Endothelial cell of umbilical vein (primary cell): ENCODE measurements around the gene DENND4A. TPM values are rescaled to one million over a fixed set of nuclear protein-coding genes. Genes with fewer than 3 reads are reported as not detected.

ENCODE experiments used
- BruUV-seq: library from RNA; stranded (reverse); fragments of 400-500 nt; replicated peaks from 2 replicates; lab custom pipeline; 2021; lab: Mats Ljungman, UMichigan
- CTCF ChIA-PET: fragments of 300-600, 350-600 bp; sonication (Branson Sonifier 250); formaldehyde crosslinking; loops from one replicate; lab custom pipeline; 2021; ENCODE audit warnings: antibody characterized with exemption, inconsistent platforms; lab: Charles Lee
- POLR2A ChIA-PET: fragments of 300-600, 350-600 bp; sonication (Branson Sonifier 250); formaldehyde crosslinking; loops from one replicate; lab custom pipeline; 2021; ENCODE audit warnings: antibody characterized with exemption, inconsistent platforms; lab: Charles Lee
- DNase-seq: peaks from one replicate; pipeline ENCODE4 v3.0.0-alpha.2; 2011; ENCODE audit warnings: low read depth, low spot score
- FAIRE-seq: peaks from 2 replicates; lab custom pipeline; 2011; peaks lifted over from hg19 to GRCh38; lab: Jason Lieb, UNC
- H2AFZ ChIP-seq: 2 replicates; pipeline ENCODE4 v1.6.0; 2012; ENCODE audit warnings: low read depth, low read length, control low read depth, inconsistent platforms
- H3K27ac ChIP-seq: 2 replicates; pipeline ENCODE4 v1.5.1; 2011; ENCODE audit warnings: low read depth, mild to moderate bottlenecking, control low read depth, low read length, moderate library complexity; ENCODE audit not compliant: insufficient read depth
- H3K27me3 ChIP-seq, 2 experiments: 2 replicates each; pipeline versions ENCODE4 v1.6.0 to v1.6.1; 2011; ENCODE audit warnings: low read length in 2 of 2, mixed read lengths in 1 of 2; ENCODE audit not compliant: control insufficient read depth in 2 of 2, insufficient read depth in 2 of 2
- H3K36me3 ChIP-seq, 2 experiments: 2 replicates in 1 of 2; 3 replicates in 1 of 2; pipeline ENCODE4 v1.5.1; 2011; ENCODE audit warnings: low read length in 2 of 2, mild to moderate bottlenecking in 1 of 2, moderate library complexity in 1 of 2; ENCODE audit not compliant: control insufficient read depth in 2 of 2, insufficient read depth in 2 of 2; ENCODE audit errors: extremely low read depth in 1 of 2
- H3K4me1 ChIP-seq: 3 replicates; pipeline ENCODE4 v1.5.1; 2011; ENCODE audit warnings: mild to moderate bottlenecking, low read length; ENCODE audit not compliant: control insufficient read depth, insufficient read depth; ENCODE audit errors: extremely low read depth
- H3K4me2 ChIP-seq: 2 replicates; pipeline ENCODE4 v1.6.1; 2011; ENCODE audit warnings: low read length, control low read depth, mixed read lengths; ENCODE audit not compliant: insufficient read depth
- H3K4me3 ChIP-seq, 3 experiments: fragments of 200-600 bp in 1 of 3; sonication (generic), shearing (Covaris generic) in 1 of 3; replicated peaks in 1 of 3; 2 replicates each; pipeline ENCODE4 v1.5.1; 2011 to 2016; ENCODE audit warnings: control low read depth in 3 of 3, low read length in 3 of 3, mild to moderate bottlenecking in 2 of 3, inconsistent platforms in 1 of 3, low read depth in 1 of 3, moderate library complexity in 1 of 3; ENCODE audit not compliant: insufficient read depth in 1 of 3
- H3K79me2 ChIP-seq: 2 replicates; pipeline ENCODE4 v1.6.0; 2012; ENCODE audit warnings: low read length, inconsistent platforms; ENCODE audit not compliant: control insufficient read depth, insufficient read depth
- H3K9ac ChIP-seq: replicated peaks from 2 replicates; pipeline ENCODE3; 2011; ENCODE audit warnings: low read length, control low read depth; ENCODE audit not compliant: insufficient read depth; ENCODE audit errors: extremely low read depth
- H3K9me1 ChIP-seq: replicated peaks from 3 replicates; pipeline ENCODE4 v1.6.0; 2011; ENCODE audit warnings: mild to moderate bottlenecking, low read length; ENCODE audit not compliant: control insufficient read depth, insufficient read depth; ENCODE audit errors: extremely low read depth
- H3K9me3 ChIP-seq: replicated peaks from 2 replicates; pipeline ENCODE4 v1.5.1; 2012; ENCODE audit warnings: low read length, inconsistent platforms; ENCODE audit not compliant: control insufficient read depth, insufficient read depth
- H4K20me1 ChIP-seq: replicated peaks from 2 replicates; pipeline ENCODE3; 2011; ENCODE audit warnings: mild to moderate bottlenecking, low read length; ENCODE audit not compliant: control insufficient read depth, insufficient read depth; ENCODE audit errors: extremely low read depth
- CTCF ChIP-seq, 2 donors: IDR thresholded peaks; 1 replicate in 1 of 2; 2 replicates in 1 of 2; pipeline ENCODE4 v1.5.1; 2011; ENCODE audit warnings: low read length in 2 of 2, mild to moderate bottlenecking in 2 of 2, moderate library complexity in 2 of 2, control low read depth in 1 of 2, inconsistent platforms in 1 of 2, low read depth in 1 of 2; ENCODE audit not compliant: insufficient read depth in 1 of 2; ENCODE audit errors: extremely low read depth in 1 of 2
- EZH2 ChIP-seq: IDR thresholded peaks from 2 replicates; pipeline ENCODE4 v1.6.1; 2012; ENCODE audit warnings: borderline replicate concordance, low read depth, mild to moderate bottlenecking, moderate library complexity, low read length, inconsistent platforms; ENCODE audit not compliant: severe bottlenecking
- GATA2 ChIP-seq: IDR thresholded peaks from 2 replicates; pipeline ENCODE4 v1.7.0; 2011; ENCODE audit warnings: low read depth, mild to moderate bottlenecking, moderate library complexity, mixed read lengths, low read length; ENCODE audit not compliant: insufficient read length, insufficient read depth
- JUN ChIP-seq: IDR thresholded peaks from 2 replicates; pipeline ENCODE4 v1.6.1; 2011; ENCODE audit warnings: borderline replicate concordance, low read depth; ENCODE audit not compliant: insufficient read length, insufficient read depth
- MYC ChIP-seq: IDR thresholded peaks from one replicate; pipeline ENCODE4 v1.6.1; 2011; ENCODE audit warnings: mild to moderate bottlenecking, low read depth, low read length
- POLR2A ChIP-seq: IDR thresholded peaks from 2 replicates; pipeline ENCODE4 v1.6.1; 2012; ENCODE audit warnings: low read depth, mild to moderate bottlenecking, control low read depth, low read length
- POLR2AphosphoS5 ChIP-seq: IDR thresholded peaks from 2 replicates; pipeline ENCODE4 v1.6.1; 2012; ENCODE audit warnings: low read depth, mild to moderate bottlenecking, control low read depth, low read length, moderate library complexity; ENCODE audit not compliant: insufficient read depth
- dilution Hi-C: fragments of 300-500 bp; cut with MboI; formaldehyde crosslinking; loops from one replicate; pipeline ENCODE4 v1.15.0; 2019; ENCODE audit warnings: low sequenced_read_pairs; ENCODE audit not compliant: extremely low pct_ligation_motif_present
- intact Hi-C: fragments of 100-400 bp; cut with micrococcal nuclease; formaldehyde crosslinking; loops from one replicate; pipeline ENCODE4 v1.10.0; 2022
- polyA plus RNA-seq, 4 experiments: library from polyadenylated mRNA; depleted of rRNA in 3 of 4; stranded (reverse) in 3 of 4; unstranded in 1 of 4; fragments of >200 nt; gene quantifications; 2 replicates each; pipeline versions ENCODE4 v1.2.1 to v1.2.3, GENCODE V29; 2011 to 2012; ENCODE audit warnings: missing spikeins in 1 of 4
- total RNA-seq: library from RNA; stranded (reverse); gene quantifications from 2 replicates; pipeline ENCODE4 v1.2.3, GENCODE V29; 2021

The DENND4A gene
- total and polyA plus RNA-seq, 2 donors (not counting 3 experiments of a cell fraction or from before 2014, with no cell fraction given) = 5.7 to 22.2 TPM

GRCh38 chr15:65791335-65792137 lies 557 bp downstream of the DENND4A start:
- H3K9ac ChIP-seq = peak overlapping the region; percentile 73
- peak overlapping the region; percentile 91 for H3K4me2 ChIP-seq
- FAIRE-seq = no peak
- dilution Hi-C loops (no loop called here), intact Hi-C loops (loop anchor here (1.0 to 5.0 kb wide), 4 partner anchors 28 to 78 kb away; partner anchors contain the start of gene RAB11A)
- H3K36me3 ChIP-seq = no peaks in the 10 kb centered on the region
- H3K4me1 ChIP-seq = peaks cover 42% of the 10 kb centered on the region
- no peaks in the 10 kb centered on the region for H3K9me1 ChIP-seq
- CTCF ChIA-PET = interaction anchor here (0.6 to 4.3 kb wide), 9 partner anchors 8 to 77 kb away, joined by 3 to 29 read pairs (median 5); partner anchors contain the start of gene RAB11A
- no peaks in the 10 kb centered on the region for H4K20me1 ChIP-seq
- POLR2A ChIA-PET = interaction anchor here (1.0 kb wide), 2 partner anchors 8 to 41 kb away, joined by 3 to 5 read pairs; no protein-coding TSS in a partner anchor
- no TSS peak for BruUV-seq
- H3K79me2 ChIP-seq = peaks cover 42% of the 10 kb centered on the region
- H2AFZ ChIP-seq = peak overlapping the region; percentile 1
- peak overlapping the region; percentile 85 to 91 (median 89) for H3K4me3 ChIP-seq
- no peak for TF ChIP-seq EZH2
- TF ChIP-seq POLR2AphosphoS5 = peak; percentile 4
- no peak for TF ChIP-seq POLR2A
- no peak for TF ChIP-seq JUN
- peak; percentile 56 for DNase-seq
- H3K27ac ChIP-seq = peak overlapping the region; percentile 47
- H3K9me3 ChIP-seq = no peaks in the 10 kb centered on the region
- H3K27me3 ChIP-seq = no peaks in the 10 kb centered on the region

GRCh38 chr15:65790694-65791334 lies 1.3 kb downstream of the DENND4A start:
- no peaks in the 10 kb centered on the region for H3K9me1 ChIP-seq
- dilution Hi-C loops (no loop called here), intact Hi-C loops (loop anchor here (5.0 kb wide), 1 partner anchor 59 kb away; no protein-coding TSS in a partner anchor)
- no peaks in the 10 kb centered on the region for H3K36me3 ChIP-seq
- peak overlapping the region; percentile 73 for H3K9ac ChIP-seq
- peak overlapping the region; percentile 91 for H3K4me2 ChIP-seq
- H3K9me3 ChIP-seq = no peaks in the 10 kb centered on the region
- H3K79me2 ChIP-seq = peaks cover 49% of the 10 kb centered on the region
- H3K4me3 ChIP-seq = peak overlapping the region; percentile 85 to 91 (median 89)
- H4K20me1 ChIP-seq = no peaks in the 10 kb centered on the region
- H2AFZ ChIP-seq = peak overlapping the region; percentile 1
- no peak for TF ChIP-seq CTCF (IDR thresholded peaks at IDR 0.05; ENCODE audit: extremely low read depth in 1 of 2, insufficient read depth in 1 of 2, low read depth in 1 of 2, low read length in 2 of 2)
- TF ChIP-seq GATA2 = no peak
- TF ChIP-seq JUN = no peak
- TF ChIP-seq MYC = no peak
- TF ChIP-seq POLR2A = no peak
- FAIRE-seq (no peak), DNase-seq (peak; percentile 55)
- peaks cover 36% of the 10 kb centered on the region for H3K4me1 ChIP-seq
- TSS peak; percentile 34 for BruUV-seq
- POLR2A ChIA-PET = interaction anchor here (0.7 kb wide), 2 partner anchors 41 to 79 kb away, joined by 3 read pairs; no protein-coding TSS in a partner anchor
- H3K27ac ChIP-seq = peak overlapping the region; percentile 47
- CTCF ChIA-PET = interaction anchor here (1.0 to 4.3 kb wide), 7 partner anchors 8 to 78 kb away, joined by 3 to 29 read pairs (median 6); partner anchors contain the start of gene RAB11A
- H3K27me3 ChIP-seq = no peaks in the 10 kb centered on the region
